Lower leg skin (tissue), 3 donors: ENCODE data around the gene USP3.
"Not testable (repeated sequence)": the region's sequence is repeated elsewhere in the genome, so short reads cannot be mapped to it uniquely, and the experiment has no call there.

Experiments used
- POLR2A ChIP-seq, 2 donors: fragments of 450-650 bp; IDR thresholded peaks; one replicate each; pipeline ENCODE4 v1.6.1; 2016 to 2017; ENCODE audit warnings: antibody characterized with exemption in 2 of 2, mild to moderate bottlenecking in 1 of 2, moderate library complexity in 1 of 2
- TF ChIP-seq, protein P1 (sequence below), 3 donors: fragments of 450-650 bp; IDR thresholded peaks; one replicate each; pipeline ENCODE4 v1.5.1; 2016; ENCODE audit warnings: antibody characterized with exemption in 3 of 3, mild to moderate bottlenecking in 3 of 3, moderate library complexity in 2 of 3

DNA sequence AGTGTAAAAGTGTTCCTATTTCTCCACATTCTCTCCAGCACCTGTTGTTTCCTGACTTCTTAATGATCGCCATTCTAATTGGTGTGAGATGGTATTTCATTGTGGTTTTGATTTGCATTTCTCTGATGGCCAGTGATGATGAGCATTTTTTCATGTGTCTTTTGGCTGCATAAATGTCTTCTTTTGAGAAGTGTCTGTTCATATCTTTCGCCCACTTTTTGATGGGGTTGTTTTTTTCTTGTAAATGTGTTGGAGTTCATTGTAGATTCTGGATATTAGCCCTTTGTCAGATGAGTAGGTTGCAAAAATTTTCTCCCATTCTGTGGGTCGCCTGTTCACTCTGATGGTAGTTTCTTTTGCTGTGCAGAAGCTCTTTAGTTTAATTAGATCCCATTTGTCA is 113.2 kb downstream of the USP3 start:
- TF ChIP-seq POLR2A (IDR thresholded peaks at IDR 0.05), result not testable (repeated sequence)
- TF ChIP-seq, protein P1, sequence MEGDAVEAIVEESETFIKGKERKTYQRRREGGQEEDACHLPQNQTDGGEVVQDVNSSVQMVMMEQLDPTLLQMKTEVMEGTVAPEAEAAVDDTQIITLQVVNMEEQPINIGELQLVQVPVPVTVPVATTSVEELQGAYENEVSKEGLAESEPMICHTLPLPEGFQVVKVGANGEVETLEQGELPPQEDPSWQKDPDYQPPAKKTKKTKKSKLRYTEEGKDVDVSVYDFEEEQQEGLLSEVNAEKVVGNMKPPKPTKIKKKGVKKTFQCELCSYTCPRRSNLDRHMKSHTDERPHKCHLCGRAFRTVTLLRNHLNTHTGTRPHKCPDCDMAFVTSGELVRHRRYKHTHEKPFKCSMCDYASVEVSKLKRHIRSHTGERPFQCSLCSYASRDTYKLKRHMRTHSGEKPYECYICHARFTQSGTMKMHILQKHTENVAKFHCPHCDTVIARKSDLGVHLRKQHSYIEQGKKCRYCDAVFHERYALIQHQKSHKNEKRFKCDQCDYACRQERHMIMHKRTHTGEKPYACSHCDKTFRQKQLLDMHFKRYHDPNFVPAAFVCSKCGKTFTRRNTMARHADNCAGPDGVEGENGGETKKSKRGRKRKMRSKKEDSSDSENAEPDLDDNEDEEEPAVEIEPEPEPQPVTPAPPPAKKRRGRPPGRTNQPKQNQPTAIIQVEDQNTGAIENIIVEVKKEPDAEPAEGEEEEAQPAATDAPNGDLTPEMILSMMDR (IDR thresholded peaks at IDR 0.05), result not testable (repeated sequence)
